Common myeloid progenitor, CD34-positive (primary cell): Measurements from ENCODE around the gene B4GALT3.

ENCODE experiments used
- CTCF ChIA-PET: fragments of 350-600 bp; sonication (Branson Sonifier 250); formaldehyde crosslinking; loops from one replicate; lab custom pipeline; 2021; ENCODE audit warnings: antibody characterized with exemption; lab: Charles Lee
- POLR2A ChIA-PET: fragments of 350-600 bp; sonication (Branson Sonifier 250); formaldehyde crosslinking; loops from one replicate; lab custom pipeline; 2021; ENCODE audit warnings: antibody characterized with exemption; lab: Charles Lee
- DNase-seq, 3 donors: peaks; one replicate each; pipeline versions ENCODE4 v3.0.0 to v3.0.0-alpha.2; 2013
- H3K27ac ChIP-seq, 2 experiments: 1 replicate in 1 of 2; 2 replicates in 1 of 2; pipeline ENCODE4 v1.7.0; 2013; ENCODE audit warnings: inconsistent platforms in 2 of 2, low read length in 2 of 2, mild to moderate bottlenecking in 2 of 2, low read depth in 1 of 2, moderate library complexity in 1 of 2; ENCODE audit not compliant: severe bottlenecking in 2 of 2, insufficient read depth in 1 of 2, poor library complexity in 1 of 2
- H3K27me3 ChIP-seq, 5 experiments: replicated peaks in 2 of 5; 1 replicate in 3 of 5; 2 replicates in 2 of 5; pipeline versions ENCODE4 v1.6.1 to v1.7.0; 2013; ENCODE audit warnings: low read length in 4 of 5, mild to moderate bottlenecking in 2 of 5, moderate library complexity in 2 of 5, inconsistent platforms in 1 of 5; ENCODE audit not compliant: insufficient read depth in 5 of 5, control insufficient read depth in 4 of 5
- H3K36me3 ChIP-seq, 4 experiments: 1 replicate in 2 of 4; 2 replicates in 2 of 4; pipeline versions ENCODE4 v1.6.1 to v1.7.0; 2013; ENCODE audit warnings: low read length in 3 of 4, control low read depth in 1 of 4, mild to moderate bottlenecking in 1 of 4; ENCODE audit not compliant: control insufficient read depth in 4 of 4, insufficient read depth in 4 of 4
- H3K4me1 ChIP-seq, 4 experiments: 1 replicate in 3 of 4; 2 replicates in 1 of 4; pipeline versions ENCODE4 v1.6.1 to v1.7.1; 2013; ENCODE audit warnings: low read length in 3 of 4, mild to moderate bottlenecking in 3 of 4, control low read depth in 1 of 4, inconsistent platforms in 1 of 4, moderate library complexity in 1 of 4; ENCODE audit not compliant: control insufficient read depth in 4 of 4, insufficient read depth in 4 of 4; ENCODE audit errors: control extremely low read depth in 1 of 4
- H3K4me3 ChIP-seq, 7 experiments: 1 replicate in 4 of 7; 2 replicates in 3 of 7; pipeline versions ENCODE4 v1.5.1 to v1.7.0; 2013; ENCODE audit warnings: mild to moderate bottlenecking in 7 of 7, low read length in 6 of 7, moderate library complexity in 6 of 7, inconsistent platforms in 2 of 7, low read depth in 2 of 7, control low read depth in 1 of 7; ENCODE audit not compliant: insufficient read depth in 4 of 7, control insufficient read depth in 1 of 7; ENCODE audit errors: extremely low read depth in 1 of 7
- H3K9me3 ChIP-seq, 5 experiments: 1 replicate in 4 of 5; 2 replicates in 1 of 5; pipeline versions ENCODE4 v1.6.1 to v1.7.1; 2013; ENCODE audit warnings: low read length in 4 of 5, mild to moderate bottlenecking in 2 of 5, inconsistent platforms in 1 of 5, low read depth in 1 of 5, moderate library complexity in 1 of 5; ENCODE audit not compliant: control insufficient read depth in 4 of 5, insufficient read depth in 2 of 5; ENCODE audit errors: control extremely low read depth in 1 of 5
- WGBS: methylation state at CpG from one replicate; pipeline ENCODE4 v1.1.5; 2013; ENCODE audit not compliant: insufficient coverage; 5-methylcytosine and 5-hydroxymethylcytosine counted together

Gene B4GALT3

DNA sequence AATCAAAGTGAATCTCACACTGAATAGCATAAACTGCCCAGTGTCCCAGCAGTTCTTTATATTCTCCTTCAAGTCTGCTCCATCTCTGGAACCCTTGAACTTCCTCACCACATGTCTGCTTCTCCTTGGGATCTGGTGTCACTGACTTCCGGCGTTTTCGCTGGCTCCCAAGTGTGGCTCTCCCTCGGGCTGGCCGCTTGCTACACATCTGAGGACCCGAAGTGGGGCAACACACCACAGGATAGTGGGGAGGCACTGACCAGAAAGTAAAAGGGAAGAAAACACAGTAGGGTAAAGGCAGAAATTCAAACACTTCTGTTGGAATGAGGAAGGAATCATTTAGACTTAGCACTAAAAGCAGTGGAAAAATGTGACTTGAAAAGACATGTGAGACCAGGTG lies 54.3 kb downstream of the B4GALT3 start:
- POLR2A ChIA-PET, result no interaction called here
- 99% methylated on average over 6 of the region's 6 CpGs for WGBS
- CTCF ChIA-PET, result interaction anchor here (1.8 kb wide), 1 partner anchor 8 kb away, joined by 4 read pairs; no protein-coding TSS in a partner anchor
- Histone ChIP-seq H3K27me3 (no peaks in the 10 kb centered on the region), H3K36me3 (peaks cover 12 to 71% (median 48%) of the 10 kb centered on the region in 4 experiments), H3K27ac (no peak overlapping the region), H3K4me1 (peaks cover 22 to 41% (median 32%) of the 10 kb centered on the region in 4 experiments), H3K4me3 (no peak overlapping the region), H3K9me3 (no peaks in the 10 kb centered on the region)
- no peak for DNase-seq

DNA sequence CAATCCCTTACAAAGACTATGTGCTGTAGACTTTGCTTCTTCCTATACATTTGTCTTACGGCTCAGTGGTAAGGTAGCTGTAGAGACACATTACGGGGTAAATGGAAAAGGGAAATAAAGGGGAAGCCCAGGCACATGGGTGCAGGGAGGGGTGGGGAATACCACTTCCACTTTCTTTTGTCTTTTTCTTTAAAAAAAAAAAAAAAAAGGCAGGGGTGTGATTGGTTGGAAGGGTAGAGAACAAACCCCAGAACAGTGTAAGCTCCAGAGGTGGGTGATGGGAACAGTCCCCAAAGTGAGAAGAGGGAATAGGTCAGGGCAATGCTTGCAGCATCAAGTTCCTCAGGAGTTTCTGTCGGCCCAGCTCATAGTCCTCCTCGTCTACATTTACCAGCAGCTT lies 55.5 kb downstream of the B4GALT3 start:
- WGBS, result 83% methylated on average over 1 of the region's 4 CpGs
- POLR2A ChIA-PET, result interaction anchor here (0.6 kb wide), 1 partner anchor 138 kb away, joined by 4 read pairs; no protein-coding TSS in a partner anchor

More for the DNA sequence above, 55.5 kb downstream of the B4GALT3 start:
- no peaks in the 10 kb centered on the region for H3K9me3 ChIP-seq
- no peaks in the 10 kb centered on the region for H3K27me3 ChIP-seq
- H3K36me3 ChIP-seq, result peaks cover 7 to 60% (median 44%) of the 10 kb centered on the region in 4 experiments
- H3K27ac ChIP-seq, result peak overlapping the region; percentile 7 to 33
- DNase-seq, result peak; percentile 36 to 66 (median 55)
- no peak overlapping the region for H3K4me3 ChIP-seq
- CTCF ChIA-PET, result interaction anchor here (0.8 to 1.8 kb wide), 9 partner anchors 9 to 124 kb away, joined by 3 to 10 read pairs (median 4); partner anchors contain the start of genes KLHDC9 and PPOX
- peaks cover 19 to 41% (median 30%) of the 10 kb centered on the region in 4 experiments for H3K4me1 ChIP-seq
